ENCODE data around the gene DGKD.

Gene DGKD

GRCh38 chr2:233433029-233433428 lies 78.7 kb downstream of the DGKD start:
- no peak for FAIRE-seq

DNA sequence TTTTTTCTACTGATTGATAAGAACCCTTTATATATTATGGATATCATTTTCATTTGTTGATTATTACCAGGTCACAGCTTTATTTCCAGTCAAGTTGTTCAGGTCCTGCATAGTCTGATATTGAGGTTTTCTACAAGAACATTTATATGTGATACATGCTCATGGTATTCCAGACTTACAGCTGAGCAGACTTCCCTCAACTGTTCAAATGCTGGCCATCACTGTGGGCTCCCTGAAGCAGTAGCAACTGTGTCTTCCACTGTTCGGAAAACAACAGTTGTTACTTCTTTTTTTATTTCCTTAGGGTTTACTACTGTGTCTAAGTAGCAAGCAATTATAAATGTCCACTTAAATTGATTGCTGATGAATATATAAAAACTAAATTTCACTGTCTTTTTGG lies 79.5 kb downstream of the DGKD start:
- no peak for FAIRE-seq

- no peak for FAIRE-seq
Observed at GRCh38 chr2:233434666-233435330, 80.5 kb downstream of the DGKD start.

GRCh38 chr2:233435436-233436190 lies 81.3 kb downstream of the DGKD start:
- no peak for FAIRE-seq

DNA sequence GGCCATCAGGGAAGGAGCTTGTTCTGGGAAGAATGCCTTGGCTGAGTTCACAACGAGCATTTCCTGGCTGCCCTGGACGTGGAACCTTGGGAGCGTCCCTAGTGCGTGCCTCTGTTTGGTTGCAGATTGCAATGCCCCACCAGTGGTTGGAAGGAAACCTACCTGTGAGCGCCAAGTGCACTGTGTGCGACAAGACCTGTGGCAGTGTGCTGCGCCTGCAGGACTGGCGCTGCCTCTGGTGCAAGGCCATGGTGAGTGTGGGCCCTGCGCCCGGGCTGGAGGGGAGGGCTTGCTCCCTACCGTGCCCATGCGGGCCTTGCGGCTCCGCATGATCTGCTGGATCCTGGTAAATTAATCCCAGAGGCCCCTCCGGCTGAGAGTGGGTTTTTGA lies 81.9 kb downstream of the DGKD start:
- FAIRE-seq: no peak

- FAIRE-seq: no peak
Observed at GRCh38 chr2:233436691-233437438, 82.6 kb downstream of the DGKD start.

- FAIRE-seq: no peak
Observed at GRCh38 chr2:233437439-233437955, 83.2 kb downstream of the DGKD start.

- FAIRE-seq: no peak
Observed at GRCh38 chr2:233438573-233439147, 84.4 kb downstream of the DGKD start.

- no peak for FAIRE-seq
Observed at GRCh38 chr2:233439191-233439590, 84.9 kb downstream of the DGKD start.

GRCh38 chr2:233440314-233440713 lies 86.0 kb downstream of the DGKD start:
- FAIRE-seq: no peak

GRCh38 chr2:233440714-233441113 lies 86.4 kb downstream of the DGKD start:
- no peak for FAIRE-seq

- no peak for FAIRE-seq
Observed at GRCh38 chr2:233441161-233442027, 87.1 kb downstream of the DGKD start.

DNA sequence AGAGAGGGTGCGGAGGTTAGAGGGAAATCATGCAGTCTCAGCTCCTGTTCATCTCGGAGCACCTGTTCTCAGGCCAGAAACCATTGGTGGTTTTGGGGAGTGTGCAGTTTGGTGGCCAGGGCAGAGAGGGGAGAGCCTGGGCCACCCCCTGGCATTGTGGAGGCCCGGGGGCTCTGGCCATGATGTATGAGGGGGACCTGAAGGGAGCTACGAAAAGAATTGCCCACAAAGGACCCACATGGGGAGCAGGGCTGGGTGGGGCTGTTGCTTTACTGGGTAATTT lies 87.7 kb downstream of the DGKD start:
- no peak for FAIRE-seq

- no peak for FAIRE-seq
Observed at GRCh38 chr2:233443511-233444183, 89.4 kb downstream of the DGKD start.

GRCh38 chr2:233444501-233444900 lies 90.2 kb downstream of the DGKD start:
- no peak for FAIRE-seq

DNA sequence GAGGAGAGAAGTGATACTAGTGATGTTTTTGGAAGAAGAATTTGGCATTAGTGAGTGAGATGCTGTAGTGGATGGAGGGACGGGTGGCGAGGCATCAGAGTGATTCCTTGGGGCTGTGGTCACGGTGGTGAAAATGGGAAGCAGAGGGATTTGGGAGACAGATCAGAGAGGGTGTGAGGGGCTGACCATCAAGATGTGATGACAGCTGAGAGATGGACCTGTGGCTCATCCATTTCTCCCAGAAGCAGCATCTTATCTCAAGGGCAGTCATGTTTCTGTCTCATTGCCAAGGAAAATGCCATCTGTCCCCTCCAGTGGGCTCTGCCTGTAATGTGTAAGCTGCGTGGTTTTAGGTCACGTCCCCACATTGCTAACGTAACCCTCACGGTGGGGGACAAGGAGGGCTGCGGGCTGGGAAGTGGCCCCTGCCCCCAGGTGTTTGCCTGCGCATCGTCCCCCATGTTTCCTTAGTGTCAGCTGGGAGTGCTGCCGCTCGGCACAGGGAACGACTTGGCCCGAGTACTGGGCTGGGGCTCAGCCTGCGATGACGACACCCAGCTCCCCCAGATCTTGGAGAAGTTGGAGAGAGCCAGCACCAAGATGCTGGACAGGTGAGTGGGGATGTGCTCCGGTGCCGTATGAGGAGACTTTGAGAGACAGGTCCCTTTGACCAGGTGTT lies 91.0 kb downstream of the DGKD start:
- FAIRE-seq: no peak

GRCh38 chr2:233446121-233446520 lies 91.8 kb downstream of the DGKD start:
- FAIRE-seq: no peak

- FAIRE-seq: no peak
Observed at GRCh38 chr2:233446606-233447305, 92.5 kb downstream of the DGKD start.

DNA sequence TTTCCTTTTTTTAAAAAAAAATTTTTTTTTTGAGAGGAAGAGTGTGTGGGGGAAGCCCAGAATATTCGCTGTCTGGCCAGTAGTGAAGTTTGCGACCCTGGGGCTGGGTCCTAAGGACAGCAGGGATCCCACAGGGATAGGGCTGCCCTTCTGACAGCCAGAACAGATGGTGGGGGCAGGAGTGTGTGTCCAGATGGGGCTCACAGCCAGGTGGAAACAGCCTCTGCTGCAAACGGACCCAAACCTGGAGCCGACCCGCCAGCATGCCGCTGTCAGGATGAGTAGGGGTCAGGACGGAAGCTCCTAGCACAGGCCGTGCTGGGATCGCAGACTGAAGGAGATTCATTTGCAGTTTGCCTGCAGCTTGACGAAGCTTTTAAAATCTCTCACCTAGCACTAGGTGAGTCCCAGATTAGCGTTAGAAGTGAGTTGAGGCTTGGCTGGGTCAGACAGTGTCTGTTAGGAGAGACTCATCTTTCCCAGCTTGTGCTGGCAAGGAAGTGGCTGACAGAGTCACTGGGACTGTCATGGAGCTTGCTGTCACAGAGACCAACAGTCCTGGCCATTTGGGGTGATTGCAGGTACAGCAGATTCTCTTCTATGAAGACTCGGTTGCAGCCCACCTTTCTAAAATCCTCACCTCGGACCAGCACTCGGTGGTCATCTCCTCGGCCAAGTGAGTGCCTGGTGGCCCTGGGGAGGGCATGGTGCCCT lies 93.4 kb downstream of the DGKD start:
- no peak for FAIRE-seq

DNA sequence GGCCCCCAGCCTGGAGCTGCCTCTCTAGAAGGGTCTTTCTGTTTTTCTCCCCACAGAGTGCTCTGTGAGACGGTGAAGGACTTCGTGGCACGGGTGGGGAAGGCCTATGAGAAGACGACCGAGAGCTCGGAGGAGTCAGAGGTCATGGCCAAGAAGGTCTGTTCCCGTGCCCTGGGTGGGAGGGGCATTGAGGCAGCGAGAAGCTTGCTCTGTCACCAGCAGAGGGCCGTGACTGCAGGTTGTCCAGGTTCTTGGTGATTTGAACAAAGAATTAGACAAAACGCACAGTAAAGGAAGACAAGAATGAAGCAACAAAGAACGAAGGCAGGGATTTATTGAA lies 93.9 kb downstream of the DGKD start:
- FAIRE-seq: no peak
